ENCODE results near the gene NOTUM. TPM values are rescaled to one million over a fixed set of nuclear protein-coding genes. Genes with fewer than 3 reads are reported as not detected.

Gene NOTUM
- total and polyA plus RNA-seq, 2 of the 4 experiments (the other 2 are of a cell fraction): 0.05 TPM; not detected in 1

- peaks cover 8% of the 10 kb centered on the region for H3K9me1 ChIP-seq (ENCODE audit: insufficient read depth, low read length)
- H3K56ac ChIP-seq (ENCODE audit: extremely low read depth, insufficient read depth, low read length): no peak overlapping the region
- H3K23ac ChIP-seq (ENCODE audit: low read depth, low read length): no peak overlapping the region
- peaks cover 10% of the 10 kb centered on the region for H3K4me1 ChIP-seq (ENCODE audit: control insufficient read depth, insufficient read depth, low read length)
- WGBS, 2 experiments (ENCODE audit: extremely low coverage in 2 of 2, insufficient read length in 1 of 2): 100% methylated on average over 3 of the region's 14 CpGs; no CpG with 5 or more reads in 1 of the 2 experiments
- ATAC-seq (ENCODE audit: low read depth) (no peak), DNase-seq (no peak)
- no peaks in the 10 kb centered on the region for H3K9me3 ChIP-seq (ENCODE audit: control insufficient read depth, insufficient read depth, low read length)
- BruUV-seq (replicated peaks): no TSS peak
- ChIA-PET POLR2A (ENCODE audit: unreplicated experiment) (no interaction called here), CTCF (no interaction called here)
- H2AK5ac ChIP-seq (ENCODE audit: low read depth, low read length): no peak overlapping the region
- in situ Hi-C loops (cut with MboI; ENCODE audit: low sequenced_read_pairs): no loop called here
- dilution Hi-C loops (cut with HindIII; ENCODE audit: low sequenced_read_pairs, unreplicated experiment): no loop called here
- peaks cover 11% of the 10 kb centered on the region for H4K20me1 ChIP-seq (ENCODE audit: insufficient read depth, low read length)
- no peaks in the 10 kb centered on the region for H3K27me3 ChIP-seq (ENCODE audit: control insufficient read depth, insufficient read depth, low read length)
- H4K8ac ChIP-seq (ENCODE audit: low read depth in 2 of 2, low read length in 2 of 2): no peak overlapping the region
- no peak overlapping the region for H3K9ac ChIP-seq (ENCODE audit: low read depth, low read length)
- H2BK120ac ChIP-seq (ENCODE audit: low read depth, low read length): no peak overlapping the region
- intact Hi-C loops (cut with micrococcal nuclease): no loop called here
- H2BK5ac ChIP-seq (ENCODE audit: low read depth, low read length, poor library complexity, severe bottlenecking): no peak overlapping the region
- no peak overlapping the region for H3K14ac ChIP-seq (replicated peaks; ENCODE audit: low read depth, low read length)
- H3K36me3 ChIP-seq (ENCODE audit: control insufficient read depth, insufficient read depth, low read length): peaks cover 27% of the 10 kb centered on the region; the same call in 1 of the 2 replicates
- no peak overlapping the region for H2BK15ac ChIP-seq (ENCODE audit: low read depth, low read length)
- H4K91ac ChIP-seq (ENCODE audit: insufficient read depth, low read depth, low read length): no peak overlapping the region
- no peak for TF ChIP-seq MXI1 (IDR thresholded peaks at IDR 0.05; ENCODE audit: borderline replicate concordance, low read depth, low read length)
- no peak for TF ChIP-seq CEBPB (IDR thresholded peaks at IDR 0.05; ENCODE audit: low read depth, low read length)
- TF ChIP-seq MAFK (IDR thresholded peaks at IDR 0.05; ENCODE audit: low read depth, low read length): no peak
- TF ChIP-seq BHLHE40 (IDR thresholded peaks at IDR 0.05; ENCODE audit: low read depth, low read length): no peak
- TF ChIP-seq RAD21 (IDR thresholded peaks at IDR 0.05; ENCODE audit: low read length): no peak
- no peak for TF ChIP-seq USF2 (IDR thresholded peaks at IDR 0.05; ENCODE audit: low read depth, low read length)
- no peak for TF ChIP-seq SMC3 (IDR thresholded peaks at IDR 0.05; ENCODE audit: low read depth, low read length)
- no peak for TF ChIP-seq POLR2A (IDR thresholded peaks at IDR 0.05; ENCODE audit: low read depth, low read length)
- no peak for TF ChIP-seq RCOR1 (IDR thresholded peaks at IDR 0.05; ENCODE audit: insufficient replicate concordance, low read length)
- no peak for TF ChIP-seq MAZ (IDR thresholded peaks at IDR 0.05; ENCODE audit: borderline replicate concordance, low read depth, low read length)
- no peak for TF ChIP-seq CHD1 (IDR thresholded peaks at IDR 0.05; ENCODE audit: low read depth, low read length)
- peaks cover 16 to 47% of the 10 kb centered on the region in 2 experiments for H3K79me1 ChIP-seq (ENCODE audit: low read depth in 1 of 2, low read length in 2 of 2)
- no peak overlapping the region for H3K18ac ChIP-seq (ENCODE audit: low read depth, low read length)
- H2AK9ac ChIP-seq (replicated peaks; ENCODE audit: low read depth, low read length, poor library complexity): no peak overlapping the region
- no peak overlapping the region for H3K27ac ChIP-seq (ENCODE audit: insufficient read depth, low read length)
- H3K4me3 ChIP-seq (ENCODE audit: insufficient read depth, low read depth, low read length): no peak overlapping the region
- no peak overlapping the region for H3K4me2 ChIP-seq (ENCODE audit: low read depth, low read length)
- no peak overlapping the region for H2AFZ ChIP-seq (replicated peaks; ENCODE audit: low read length, poor library complexity)
- H4K5ac ChIP-seq (ENCODE audit: low read depth, low read length): no peak overlapping the region
- no peak overlapping the region for H2BK20ac ChIP-seq (ENCODE audit: low read depth, low read length)
- H3K4ac ChIP-seq (ENCODE audit: low read depth, low read length): no peak overlapping the region
Measured at GRCh38 chr17:81933178-81933699, 27.7 kb downstream of the NOTUM start.
